HCT116 (cell line): ENCODE measurements around the gene AFAP1. TPM values are rescaled to one million over a fixed set of nuclear protein-coding genes. Genes with fewer than 3 reads are reported as not detected.

Source experiments
- ATAC-seq: fragments of 200-7000 bp; cut with Tn5 transposase; 2 replicates; pipeline ENCODE4 v1.9.1; 2020; ENCODE audit warnings: mild to moderate bottlenecking, moderate library complexity
- BruUV-seq: library from RNA; stranded (reverse); fragments of 400-500 nt; replicated peaks from 2 replicates; lab custom pipeline; 2021; lab: Mats Ljungman, UMichigan
- CTCF ChIA-PET: fragments of 300-600 bp; sonication (Branson Sonifier 250); formaldehyde crosslinking; loops from one replicate; lab custom pipeline; 2021; ENCODE audit warnings: antibody characterized with exemption; lab: Charles Lee
- POLR2A ChIA-PET: fragments of 300-600, 350-600 bp; sonication (Branson Sonifier 250); formaldehyde crosslinking; loops from one replicate; lab custom pipeline; 2021; ENCODE audit warnings: antibody characterized with exemption; lab: Charles Lee
- RAD21 ChIA-PET, 2 experiments: fragments of 300-600 bp; sonication (Branson Sonifier 250); formaldehyde crosslinking; loops; one replicate each; lab custom pipeline; 2023; ENCODE audit warnings: low total read pairs in 2 of 2; ENCODE audit not compliant: uncharacterized antibody in 2 of 2, unreplicated experiment in 2 of 2, low non-redundant PET in 1 of 2; lab: Charles Lee
- DNase-seq: peaks from one replicate; pipeline ENCODE4 v3.0.0-alpha.2; 2010; ENCODE audit warnings: low read depth, low spot score
- H2AFZ ChIP-seq: fragments of 200-600 bp; shearing (Covaris generic), sonication (generic); 2 replicates; pipeline ENCODE4 v1.6.1; 2017; ENCODE audit warnings: low read depth, mixed run types, mixed read lengths, antibody characterized with exemption, low read length; ENCODE audit not compliant: poor library complexity, severe bottlenecking
- H3K27ac ChIP-seq: 2 replicates; pipeline ENCODE4 v1.5.1; 2012; ENCODE audit warnings: low read depth, low read length
- H3K27me3 ChIP-seq: fragments of 200-600 bp; sonication (generic); 2 replicates; pipeline ENCODE4 v1.6.1; 2016; ENCODE audit warnings: mixed run types, low read length, mixed read lengths; ENCODE audit not compliant: insufficient read depth
- H3K36me3 ChIP-seq, 2 experiments: fragments of 200-500 bp in 1 of 2; fragments of 200-600 bp in 1 of 2; sonication (Bioruptor generic) in 1 of 2; sonication (generic) in 1 of 2; 2 replicates each; pipeline versions ENCODE4 v1.5.1 to v1.6.1; 2014 to 2016; ENCODE audit warnings: low read length in 2 of 2, inconsistent platforms in 1 of 2, mixed read lengths in 1 of 2, mixed run types in 1 of 2; ENCODE audit not compliant: insufficient read depth in 2 of 2, control insufficient read depth in 1 of 2
- H3K4me1 ChIP-seq, 2 experiments: fragments of 200-600 bp in 1 of 2; sonication (generic) in 1 of 2; 2 replicates each; pipeline versions ENCODE4 v1.5.1 to v1.6.1; 2012 to 2017; ENCODE audit warnings: low read length in 2 of 2, inconsistent platforms in 1 of 2, mild to moderate bottlenecking in 1 of 2, mixed read lengths in 1 of 2, mixed run types in 1 of 2, moderate library complexity in 1 of 2; ENCODE audit not compliant: insufficient read depth in 2 of 2, control insufficient read depth in 1 of 2
- H3K4me2 ChIP-seq: fragments of 200-600 bp; sonication (generic); 2 replicates; pipeline ENCODE4 v1.6.1; 2017; ENCODE audit warnings: mixed run types, low read length, mixed read lengths
- H3K4me3 ChIP-seq, 2 experiments: fragments of 200-600 bp in 1 of 2; sonication (generic) in 1 of 2; replicated peaks in 1 of 2; 2 replicates each; pipeline ENCODE4 v1.5.1; 2011 to 2016; ENCODE audit warnings: low read length in 2 of 2, control low read depth in 1 of 2, low read depth in 1 of 2, mild to moderate bottlenecking in 1 of 2, mixed read lengths in 1 of 2, mixed run types in 1 of 2
- H3K79me2 ChIP-seq: fragments of 200-600 bp; sonication (generic); 2 replicates; pipeline ENCODE4 v1.6.1; 2017; ENCODE audit warnings: mild to moderate bottlenecking, mixed run types, low read length, moderate library complexity, mixed read lengths; ENCODE audit not compliant: insufficient read depth
- H3K9ac ChIP-seq: fragments of 200-600 bp; sonication (generic); 2 replicates; pipeline ENCODE4 v1.6.1; 2016; ENCODE audit warnings: low read length, mixed read lengths
- H3K9me2 ChIP-seq: fragments of 200-600 bp; sonication (generic), shearing (Covaris generic); 2 replicates; pipeline ENCODE4 v1.6.1; 2017; ENCODE audit warnings: mixed run types, mild to moderate bottlenecking, moderate library complexity; ENCODE audit not compliant: insufficient read depth
- H3K9me3 ChIP-seq, 2 experiments: fragments of 200-500 bp in 1 of 2; fragments of 200-600 bp in 1 of 2; sonication (Bioruptor generic) in 1 of 2; sonication (generic) in 1 of 2; 2 replicates each; pipeline ENCODE4 v1.6.1; 2014 to 2017; ENCODE audit warnings: low read length in 2 of 2, mixed read lengths in 2 of 2, inconsistent platforms in 1 of 2, low read depth in 1 of 2, mild to moderate bottlenecking in 1 of 2, mixed run types in 1 of 2, moderate library complexity in 1 of 2; ENCODE audit not compliant: control insufficient read depth in 1 of 2, insufficient read depth in 1 of 2
- H4K20me1 ChIP-seq: fragments of 200-600 bp; sonication (generic), shearing (Covaris generic); 2 replicates; pipeline ENCODE4 v1.6.1; 2017; ENCODE audit warnings: mixed run types, mild to moderate bottlenecking, moderate library complexity; ENCODE audit not compliant: insufficient read depth
- ATF3 ChIP-seq: IDR thresholded peaks from 2 replicates; pipeline ENCODE4 v1.6.1; 2012
- CEBPB ChIP-seq: IDR thresholded peaks from 2 replicates; pipeline ENCODE4 v1.6.1; 2012; ENCODE audit warnings: low read depth
- ELF1 ChIP-seq: IDR thresholded peaks from 2 replicates; pipeline ENCODE4 v1.6.1; 2012; ENCODE audit warnings: low read depth, borderline replicate concordance
- MAX ChIP-seq: IDR thresholded peaks from 2 replicates; pipeline ENCODE4 v1.6.1; 2012
- POLR2A ChIP-seq: IDR thresholded peaks from 2 replicates; pipeline ENCODE4 v1.7.0; 2011; ENCODE audit warnings: borderline replicate concordance; ENCODE audit not compliant: insufficient read depth, insufficient read length; ENCODE audit errors: extremely low read depth
- YY1 ChIP-seq: IDR thresholded peaks from 2 replicates; pipeline ENCODE4 v1.6.1; 2011; ENCODE audit warnings: low read length, low read depth, moderate library complexity, mild to moderate bottlenecking; ENCODE audit not compliant: insufficient replicate concordance; ENCODE audit errors: extremely low read depth
- intact Hi-C: fragments of 100-400 bp; cut with micrococcal nuclease; formaldehyde crosslinking; loops from 2 replicates; pipeline ENCODE4 v1.10.0; 2022
- total RNA-seq: library from RNA; stranded (reverse); gene quantifications from one replicate; pipeline ENCODE4 v1.2.1, GENCODE V29; 2021; ENCODE audit not compliant: unreplicated experiment

The AFAP1 gene
- total RNA-seq, 1 experiment from 2014 or later, result 19.4 TPM

- no peak for TF ChIP-seq MAX
- no peak for TF ChIP-seq CEBPB
Observed at GRCh38 chr4:7822137-7822505, 117.5 kb downstream of the AFAP1 start (continued).

DNA sequence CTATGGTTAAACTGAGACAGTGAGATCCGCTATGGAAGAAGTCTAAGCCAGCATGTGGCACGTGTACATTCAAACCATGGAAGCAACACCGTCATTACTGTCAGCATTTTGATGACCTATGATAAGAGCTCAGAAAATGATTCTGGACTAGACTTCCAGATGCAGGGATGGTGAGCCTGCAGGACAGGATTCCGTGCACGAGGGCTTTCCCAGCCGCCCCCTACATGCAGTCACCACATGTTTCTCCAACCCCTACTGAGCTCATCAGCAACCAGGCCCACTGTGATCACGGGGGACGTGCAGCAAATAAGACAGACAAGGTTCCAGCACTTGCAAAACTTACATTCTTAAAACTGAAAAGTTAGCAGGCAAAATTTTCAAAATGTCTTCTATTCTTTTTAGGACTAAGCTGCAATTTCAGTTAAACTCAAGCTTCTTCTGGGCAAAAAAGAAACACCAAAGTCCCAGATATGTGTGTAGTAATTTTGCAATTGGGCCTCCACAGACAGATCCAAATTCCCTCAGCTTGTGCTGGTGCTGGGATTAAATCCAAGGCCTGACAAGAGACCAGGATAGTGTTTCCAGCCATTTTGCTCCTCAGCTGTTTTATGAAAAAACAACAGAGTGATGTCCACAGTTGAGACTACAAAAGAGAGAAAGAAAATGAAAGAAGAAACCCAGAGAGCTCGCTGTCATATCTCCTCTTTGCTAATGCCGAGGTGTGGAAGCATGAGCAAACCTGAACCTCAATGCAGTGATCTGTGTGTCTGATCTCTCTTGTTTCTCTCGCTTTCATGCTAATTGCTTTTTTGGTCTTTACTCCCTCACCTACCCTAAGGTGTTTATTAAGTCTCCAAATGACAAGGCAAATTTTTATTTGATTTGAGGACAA is 118.2 kb downstream of the AFAP1 start:
- Histone ChIP-seq H3K4me1 (no peaks in the 10 kb centered on the region), H2AFZ (no peak overlapping the region), H3K79me2 (no peaks in the 10 kb centered on the region), H3K9me3 (no peaks in the 10 kb centered on the region), H3K4me3 (no peak overlapping the region), H3K9me2 (no peaks in the 10 kb centered on the region), H3K27me3 (no peaks in the 10 kb centered on the region), H4K20me1 (no peaks in the 10 kb centered on the region), H3K27ac (no peak overlapping the region), H3K4me2 (no peak overlapping the region), H3K36me3 (no peaks in the 10 kb centered on the region), H3K9ac (no peak overlapping the region)
- POLR2A ChIA-PET, result no interaction called here
- intact Hi-C loops, result no loop called here
- CTCF ChIA-PET, result interaction anchor here (1.0 to 1.1 kb wide), 2 partner anchors 17 to 19 kb away, joined by 3 to 4 read pairs; no protein-coding TSS in a partner anchor
- TF ChIP-seq ATF3 (no peak), ELF1 (no peak), POLR2A (no peak), YY1 (no peak)
- RAD21 ChIA-PET, result interaction anchor here in 1 of 2 experiments (0.6 kb wide), 1 partner anchor 17 kb away, joined by 6 read pairs; no protein-coding TSS in a partner anchor
- no TSS peak for BruUV-seq
- no peak for DNase-seq
- no peak for ATAC-seq
